Measurements from ENCODE around the gene SLC31A1. TPM values are rescaled to one million over a fixed set of nuclear protein-coding genes. Genes with fewer than 3 reads are reported as not detected.

The SLC31A1 gene
- polyA plus RNA-seq, 1 donor (not counting 4 experiments of a cell fraction or from before 2014, with no cell fraction given): 20.3 TPM

DNA sequence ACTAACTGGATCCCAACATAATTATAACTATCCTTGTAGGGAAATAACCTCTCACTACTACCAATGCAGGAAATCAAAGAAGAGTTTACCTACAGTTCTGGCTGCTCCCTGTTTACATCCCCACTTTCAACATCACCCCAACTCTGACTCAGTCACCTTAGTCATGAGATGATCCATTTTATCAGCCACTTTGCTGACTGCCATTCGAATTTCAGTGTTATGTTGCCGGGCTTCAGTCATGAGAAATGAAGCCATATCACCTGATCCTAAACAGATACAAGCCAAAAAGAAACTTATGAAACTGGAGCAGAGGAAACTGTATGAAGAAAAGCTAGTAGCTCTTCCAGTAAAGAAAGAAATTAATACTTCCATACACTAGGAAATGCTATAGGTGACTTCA lies 36.8 kb upstream of the SLC31A1 start:
- no peak overlapping the region for H3K9ac ChIP-seq (ENCODE audit: control insufficient read depth, extremely low read depth, insufficient read depth, low read length)
- H3K27ac ChIP-seq (ENCODE audit: control insufficient read depth, insufficient read depth, low read length): peak overlapping the region; percentile 83
- no peaks in the 10 kb centered on the region for H3K9me3 ChIP-seq (ENCODE audit: control insufficient read depth, low read depth, low read length)
- H3K79me2 ChIP-seq (ENCODE audit: control insufficient read depth, insufficient read depth, low read length): no peaks in the 10 kb centered on the region
- no peaks in the 10 kb centered on the region for H3K27me3 ChIP-seq (ENCODE audit: control insufficient read depth, extremely low read depth, insufficient read depth, low read length)
- H3K4me1 ChIP-seq (ENCODE audit: control insufficient read depth, extremely low read depth, insufficient read depth, low read length): peaks cover 36% of the 10 kb centered on the region
- TF ChIP-seq EZH2 (IDR thresholded peaks at IDR 0.05; ENCODE audit: low read length): no peak
- TF ChIP-seq, protein P1, sequence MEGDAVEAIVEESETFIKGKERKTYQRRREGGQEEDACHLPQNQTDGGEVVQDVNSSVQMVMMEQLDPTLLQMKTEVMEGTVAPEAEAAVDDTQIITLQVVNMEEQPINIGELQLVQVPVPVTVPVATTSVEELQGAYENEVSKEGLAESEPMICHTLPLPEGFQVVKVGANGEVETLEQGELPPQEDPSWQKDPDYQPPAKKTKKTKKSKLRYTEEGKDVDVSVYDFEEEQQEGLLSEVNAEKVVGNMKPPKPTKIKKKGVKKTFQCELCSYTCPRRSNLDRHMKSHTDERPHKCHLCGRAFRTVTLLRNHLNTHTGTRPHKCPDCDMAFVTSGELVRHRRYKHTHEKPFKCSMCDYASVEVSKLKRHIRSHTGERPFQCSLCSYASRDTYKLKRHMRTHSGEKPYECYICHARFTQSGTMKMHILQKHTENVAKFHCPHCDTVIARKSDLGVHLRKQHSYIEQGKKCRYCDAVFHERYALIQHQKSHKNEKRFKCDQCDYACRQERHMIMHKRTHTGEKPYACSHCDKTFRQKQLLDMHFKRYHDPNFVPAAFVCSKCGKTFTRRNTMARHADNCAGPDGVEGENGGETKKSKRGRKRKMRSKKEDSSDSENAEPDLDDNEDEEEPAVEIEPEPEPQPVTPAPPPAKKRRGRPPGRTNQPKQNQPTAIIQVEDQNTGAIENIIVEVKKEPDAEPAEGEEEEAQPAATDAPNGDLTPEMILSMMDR (optimal IDR thresholded peaks at IDR 0.05 in 1 of 3, IDR thresholded peaks at IDR 0.05 in 1 of 3, conservative IDR thresholded peaks at IDR 0.05 in 1 of 3; ENCODE audit: extremely low read depth in 1 of 3, insufficient read depth in 2 of 3, low read length in 3 of 3): no peak
- peaks cover 21 to 46% of the 10 kb centered on the region in 2 experiments for H3K36me3 ChIP-seq (ENCODE audit: control insufficient read depth in 2 of 2, extremely low read depth in 1 of 2, insufficient read depth in 2 of 2, low read length in 2 of 2)
- H4K20me1 ChIP-seq (ENCODE audit: control insufficient read depth, extremely low read depth, insufficient read depth, low read length): no peaks in the 10 kb centered on the region
- FAIRE-seq: no peak
- H3K9me1 ChIP-seq (ENCODE audit: control insufficient read depth, extremely low read depth, insufficient read depth, low read length): no peaks in the 10 kb centered on the region
- dilution Hi-C loops (cut with MboI; ENCODE audit: extremely low pct_ligation_motif_present, low sequenced_read_pairs): no loop called here
- no peak for DNase-seq (ENCODE audit: low read depth, low spot score)
- no peak overlapping the region for H2AFZ ChIP-seq (ENCODE audit: control insufficient read depth, low read length)
- H3K4me3 ChIP-seq (ENCODE audit: control insufficient read depth in 2 of 3, extremely low read depth in 1 of 3, insufficient read depth in 2 of 3, low read depth in 1 of 3, low read length in 3 of 3): no peak overlapping the region
- H3K4me2 ChIP-seq (ENCODE audit: control insufficient read depth, extremely low read depth, insufficient read depth, low read depth, low read length): no peak overlapping the region

DNA sequence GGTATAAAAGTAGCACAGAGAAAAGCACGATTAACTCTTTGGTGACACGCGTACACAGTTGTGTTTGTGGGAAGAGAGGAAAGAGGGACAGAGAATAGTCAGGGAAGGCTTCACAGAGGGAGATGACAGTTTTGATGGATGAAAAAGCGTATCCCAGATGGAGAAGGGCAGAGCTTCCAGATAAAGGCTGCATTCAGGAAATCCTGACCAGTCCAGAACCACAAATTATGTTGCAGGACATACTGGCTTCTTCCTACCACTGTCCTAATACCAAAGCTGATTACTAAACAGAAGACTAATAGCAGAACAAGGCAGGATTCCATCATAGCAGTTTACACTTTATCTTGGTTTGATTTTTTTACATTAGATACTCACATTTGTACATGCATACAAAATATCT lies 36.1 kb upstream of the SLC31A1 start:
- no peak overlapping the region for H2AFZ ChIP-seq (ENCODE audit: control insufficient read depth, low read length)
- DNase-seq (ENCODE audit: low read depth, low spot score): no peak
- TF ChIP-seq EZH2 (IDR thresholded peaks at IDR 0.05; ENCODE audit: low read length): no peak
- TF ChIP-seq, protein P1 (optimal IDR thresholded peaks at IDR 0.05 in 1 of 3, IDR thresholded peaks at IDR 0.05 in 1 of 3, conservative IDR thresholded peaks at IDR 0.05 in 1 of 3; ENCODE audit: extremely low read depth in 1 of 3, insufficient read depth in 2 of 3, low read length in 3 of 3): no peak
- H3K9me1 ChIP-seq (ENCODE audit: control insufficient read depth, extremely low read depth, insufficient read depth, low read length): no peaks in the 10 kb centered on the region
- H3K9ac ChIP-seq (ENCODE audit: control insufficient read depth, extremely low read depth, insufficient read depth, low read length): no peak overlapping the region
- peak overlapping the region; percentile 83 for H3K27ac ChIP-seq (ENCODE audit: control insufficient read depth, insufficient read depth, low read length)
- no peak overlapping the region for H3K4me3 ChIP-seq (ENCODE audit: control insufficient read depth in 2 of 3, extremely low read depth in 1 of 3, insufficient read depth in 2 of 3, low read depth in 1 of 3, low read length in 3 of 3)
- FAIRE-seq: no peak
- dilution Hi-C loops (cut with MboI; ENCODE audit: extremely low pct_ligation_motif_present, low sequenced_read_pairs): no loop called here
- peak overlapping the region; percentile 4 for H3K4me2 ChIP-seq (ENCODE audit: control insufficient read depth, extremely low read depth, insufficient read depth, low read depth, low read length)
- no peaks in the 10 kb centered on the region for H3K9me3 ChIP-seq (ENCODE audit: control insufficient read depth, low read depth, low read length)
- H3K36me3 ChIP-seq (ENCODE audit: control insufficient read depth in 2 of 2, extremely low read depth in 1 of 2, insufficient read depth in 2 of 2, low read length in 2 of 2): peaks cover 18 to 42% of the 10 kb centered on the region in 2 experiments
- H4K20me1 ChIP-seq (ENCODE audit: control insufficient read depth, extremely low read depth, insufficient read depth, low read length): no peaks in the 10 kb centered on the region
- no peaks in the 10 kb centered on the region for H3K79me2 ChIP-seq (ENCODE audit: control insufficient read depth, insufficient read depth, low read length)
- H3K27me3 ChIP-seq (ENCODE audit: control insufficient read depth, extremely low read depth, insufficient read depth, low read length): no peaks in the 10 kb centered on the region
- H3K4me1 ChIP-seq (ENCODE audit: control insufficient read depth, extremely low read depth, insufficient read depth, low read length): peaks cover 36% of the 10 kb centered on the region

All from keratinocyte (primary cell).